Skin epidermis (tissue), 12 donors: Measurements from ENCODE around the gene ELOVL5.
A peak's percentile ranks its signal among the peaks of the same experiment; 100 is the strongest.
"Not testable (repeated sequence)": the region's sequence is repeated elsewhere in the genome, so short reads cannot be mapped to it uniquely, and the experiment has no call there.

Experiments used
- H3K27ac ChIP-seq, 21 experiments: fragments of 200-600 bp; sonication (generic) in 11 of 21; one replicate each; pipeline ENCODE4 v1.5.0; 2020; ENCODE audit warnings: mild to moderate bottlenecking in 3 of 21, inconsistent platforms in 2 of 21, moderate library complexity in 2 of 21
- H3K4me3 ChIP-seq, 7 experiments: fragments of 200-600 bp; sonication (generic) in 2 of 7; one replicate each; pipeline ENCODE4 v1.5.0; 2020; ENCODE audit warnings: inconsistent platforms in 2 of 7, mild to moderate bottlenecking in 2 of 7, moderate library complexity in 1 of 7

The ELOVL5 gene, protein sequence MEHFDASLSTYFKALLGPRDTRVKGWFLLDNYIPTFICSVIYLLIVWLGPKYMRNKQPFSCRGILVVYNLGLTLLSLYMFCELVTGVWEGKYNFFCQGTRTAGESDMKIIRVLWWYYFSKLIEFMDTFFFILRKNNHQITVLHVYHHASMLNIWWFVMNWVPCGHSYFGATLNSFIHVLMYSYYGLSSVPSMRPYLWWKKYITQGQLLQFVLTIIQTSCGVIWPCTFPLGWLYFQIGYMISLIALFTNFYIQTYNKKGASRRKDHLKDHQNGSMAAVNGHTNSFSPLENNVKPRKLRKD

DNA sequence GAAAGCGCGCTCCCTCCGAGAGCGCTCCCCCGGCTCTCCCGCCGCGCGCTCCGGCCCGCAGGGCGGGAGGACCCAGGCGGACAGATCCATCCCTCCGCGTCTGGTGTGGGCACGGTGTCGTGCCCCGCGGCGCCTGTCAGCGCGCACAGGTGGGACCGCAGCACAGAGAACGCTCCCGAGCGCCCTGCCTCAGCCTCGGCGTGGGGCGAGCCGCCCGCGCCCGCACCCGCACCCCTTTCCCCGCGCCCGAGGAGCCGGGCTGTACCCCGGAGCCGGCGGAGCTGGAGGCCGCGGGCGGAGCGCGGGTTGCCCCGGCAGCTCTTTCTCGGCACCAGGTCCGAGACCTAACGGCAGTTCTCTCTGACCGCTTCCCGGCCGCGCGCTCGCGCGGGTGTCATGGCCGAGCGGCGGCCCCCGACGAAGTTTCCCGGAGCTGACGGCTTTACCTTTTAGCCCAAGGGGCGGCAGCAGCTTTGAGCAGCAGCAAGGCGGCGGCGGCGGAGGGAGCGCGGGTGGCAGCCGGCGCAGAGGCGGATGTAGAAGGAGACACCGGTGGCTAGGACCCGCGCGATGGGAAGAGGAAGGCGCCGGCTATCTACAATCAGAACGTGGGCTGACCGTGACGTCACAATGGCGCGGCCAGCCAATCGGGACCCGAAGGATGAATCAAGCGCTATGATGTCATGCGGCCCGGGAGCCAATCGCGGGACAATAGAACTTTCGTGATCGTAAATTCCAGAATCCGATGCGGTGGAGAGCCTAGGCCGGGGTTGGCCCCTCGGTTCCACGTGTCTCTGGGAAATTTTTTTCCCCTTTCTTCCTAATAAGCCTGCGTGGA lies at the start of gene ELOVL5:
Gene ELOVL5, minus strand, starts transcription at position 580 of the 838 bp plus-strand sequence. CDS start 53,251 bp downstream, outside the sequence.
- Histone ChIP-seq H3K4me3 (peak within 1 kb of the TSS; percentile 90 to 99 (median 98)), H3K27ac (peak within 1 kb of the TSS; percentile 75 to 99 (median 93))

DNA sequence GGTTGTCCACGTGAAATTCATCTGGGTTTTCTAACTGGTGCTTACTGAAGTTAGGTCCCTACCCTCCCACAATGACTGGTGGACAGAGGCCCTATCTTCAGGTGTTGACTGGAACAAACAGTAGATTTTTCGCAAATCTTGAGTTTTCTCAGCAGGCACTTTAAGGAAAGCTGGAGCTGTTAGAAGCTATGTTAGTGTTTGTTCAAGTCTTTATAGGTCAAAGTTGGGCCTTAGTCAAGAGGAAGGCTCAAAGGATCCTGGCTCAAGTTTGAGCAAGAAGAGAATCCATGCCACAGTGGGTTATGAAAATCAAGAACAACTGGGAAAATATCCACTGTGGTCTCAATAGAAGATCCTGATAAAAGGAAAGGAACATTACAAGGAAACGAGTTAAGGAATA lies 48.5 kb upstream of the ELOVL5 start:
- Histone ChIP-seq H3K4me3 (no peak overlapping the region), H3K27ac (no peak overlapping the region)

DNA sequence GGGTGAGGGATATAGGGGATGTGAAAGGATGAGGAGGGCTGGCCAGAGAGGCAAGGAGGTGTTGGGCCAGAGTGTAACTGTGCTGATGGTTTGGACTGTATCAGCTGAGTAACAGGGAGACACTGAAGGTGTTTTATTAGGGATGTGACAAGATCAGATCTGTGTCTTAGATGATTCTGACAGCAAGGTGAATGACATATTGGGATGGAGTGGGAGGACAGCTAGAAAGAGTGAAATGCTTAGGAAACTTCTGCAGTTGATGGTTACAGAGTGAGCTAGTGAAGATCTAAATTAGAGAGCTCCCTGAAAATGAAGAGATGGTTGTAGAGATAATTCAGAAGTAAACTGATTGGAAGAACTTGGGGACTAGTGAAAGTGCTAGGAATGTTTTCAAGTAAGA lies 47.2 kb upstream of the ELOVL5 start:
- Histone ChIP-seq H3K27ac (no peak overlapping the region), H3K4me3 (no peak overlapping the region)

DNA sequence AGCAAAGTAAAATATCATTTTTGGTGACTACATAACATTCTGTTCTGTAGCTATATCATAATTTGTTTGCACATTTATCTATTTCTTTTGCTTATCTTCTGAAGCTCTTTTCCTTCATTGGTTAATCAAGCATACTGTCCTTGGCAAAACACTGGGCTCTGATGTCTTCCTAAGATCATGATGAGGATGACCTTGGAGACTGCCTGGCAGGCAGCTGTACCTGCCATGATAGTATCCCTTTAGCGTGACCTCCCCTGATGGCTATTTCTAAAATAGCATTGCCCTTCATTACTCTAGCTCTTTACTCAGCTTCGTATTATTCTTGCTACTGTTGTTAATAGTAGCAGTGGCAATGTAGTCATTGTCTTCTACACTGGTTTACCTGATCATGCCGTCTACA lies 46.0 kb upstream of the ELOVL5 start:
- no peak overlapping the region for H3K27ac ChIP-seq
- H3K4me3 ChIP-seq = no peak overlapping the region

DNA sequence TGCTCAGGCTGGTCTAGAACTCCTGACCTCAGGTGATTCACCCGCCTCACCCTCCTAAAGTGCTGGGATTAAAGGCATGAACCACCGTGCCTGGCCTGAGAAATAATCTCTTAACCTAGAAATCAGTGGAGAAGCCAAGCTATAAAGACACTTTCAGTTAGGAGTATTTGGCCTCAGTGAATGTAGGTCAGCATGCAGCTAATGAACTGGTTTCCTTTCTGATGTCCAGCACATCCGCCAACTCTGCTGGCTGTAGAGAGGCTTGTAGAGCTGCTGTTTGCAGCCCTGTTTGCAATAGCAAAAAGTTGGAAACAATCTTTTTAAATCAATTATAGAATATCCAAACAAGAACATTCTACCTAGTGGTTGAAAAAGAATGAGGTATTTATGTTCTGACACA lies 42.4 kb upstream of the ELOVL5 start:
- H3K4me3 ChIP-seq = no peak overlapping the region
- no peak overlapping the region for H3K27ac ChIP-seq

DNA sequence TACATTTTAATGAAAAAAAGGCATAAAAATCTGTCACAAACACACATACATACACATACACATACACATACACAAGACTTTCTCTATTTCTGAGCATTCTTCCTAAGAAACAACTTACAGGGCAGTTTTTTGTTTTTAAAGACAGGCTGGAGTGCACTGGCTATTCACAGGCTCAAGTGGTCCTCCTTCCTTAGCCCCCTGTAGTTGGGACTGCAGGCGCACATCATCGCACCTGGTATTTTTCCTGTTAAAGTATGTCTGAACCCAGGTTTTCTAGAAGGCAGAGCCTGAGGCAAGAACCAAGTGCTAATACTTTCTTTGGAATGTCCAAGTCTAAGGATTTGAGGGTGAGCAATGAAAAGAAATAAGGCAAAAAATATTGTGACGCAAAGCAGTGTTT lies 41.3 kb upstream of the ELOVL5 start:
- H3K4me3 ChIP-seq = no peak overlapping the region
- no peak overlapping the region for H3K27ac ChIP-seq

GRCh38 chr6:53388615-53389014 lies 39.9 kb upstream of the ELOVL5 start:
- H3K27ac ChIP-seq, H3K4me3 ChIP-seq: not testable (repeated sequence)

- H3K4me3 ChIP-seq = no peak overlapping the region
- no peak overlapping the region for H3K27ac ChIP-seq
These were observed 33.7 kb upstream of the ELOVL5 start for GRCh38 chr6:53382421-53382820.

DNA sequence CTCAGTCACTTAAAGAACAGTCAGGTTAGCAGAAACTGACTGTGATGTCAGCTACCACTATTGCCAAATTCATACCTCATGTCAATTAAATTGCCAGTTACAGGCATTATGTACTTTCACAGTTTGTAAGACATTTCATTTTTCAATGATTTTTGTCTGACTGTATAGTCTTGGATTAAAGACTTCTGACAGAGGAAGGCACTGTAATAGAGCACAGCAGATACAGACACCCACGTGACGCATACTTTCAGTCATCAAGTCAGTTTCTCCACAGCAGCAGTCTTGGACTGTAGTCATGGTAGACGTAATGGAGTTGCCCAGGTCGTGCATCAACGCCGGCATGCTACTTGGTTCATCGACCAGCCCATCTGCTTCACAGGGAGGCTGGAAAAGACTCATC lies 29.5 kb upstream of the ELOVL5 start:
- no peak overlapping the region for H3K4me3 ChIP-seq
- H3K27ac ChIP-seq = no peak overlapping the region

GRCh38 chr6:53377793-53378192 lies 29.0 kb upstream of the ELOVL5 start:
- H3K27ac ChIP-seq = no peak overlapping the region

DNA sequence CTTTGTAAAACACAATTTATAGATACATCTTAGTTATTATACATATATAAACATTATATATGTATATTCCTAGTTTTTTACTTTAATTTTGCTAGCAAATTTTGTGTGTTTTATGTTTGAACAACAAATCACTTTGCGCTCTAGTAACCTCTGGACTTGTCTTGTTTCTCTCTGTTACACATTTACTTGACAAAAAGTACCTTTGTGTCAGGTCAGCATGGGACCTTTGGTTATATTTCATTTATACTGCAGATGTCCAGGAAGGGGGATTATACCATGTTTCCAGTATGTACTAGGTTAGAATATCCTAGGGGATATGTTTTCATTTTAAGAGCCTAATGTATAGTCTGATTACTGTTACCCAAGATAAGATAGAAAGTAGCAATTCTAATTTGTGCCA lies 28.5 kb upstream of the ELOVL5 start:
- no peak overlapping the region for H3K4me3 ChIP-seq
- no peak overlapping the region for H3K27ac ChIP-seq

More at GRCh38 chr6:53377793-53378192, 29.0 kb upstream of the ELOVL5 start:
- H3K4me3 ChIP-seq = no peak overlapping the region

DNA sequence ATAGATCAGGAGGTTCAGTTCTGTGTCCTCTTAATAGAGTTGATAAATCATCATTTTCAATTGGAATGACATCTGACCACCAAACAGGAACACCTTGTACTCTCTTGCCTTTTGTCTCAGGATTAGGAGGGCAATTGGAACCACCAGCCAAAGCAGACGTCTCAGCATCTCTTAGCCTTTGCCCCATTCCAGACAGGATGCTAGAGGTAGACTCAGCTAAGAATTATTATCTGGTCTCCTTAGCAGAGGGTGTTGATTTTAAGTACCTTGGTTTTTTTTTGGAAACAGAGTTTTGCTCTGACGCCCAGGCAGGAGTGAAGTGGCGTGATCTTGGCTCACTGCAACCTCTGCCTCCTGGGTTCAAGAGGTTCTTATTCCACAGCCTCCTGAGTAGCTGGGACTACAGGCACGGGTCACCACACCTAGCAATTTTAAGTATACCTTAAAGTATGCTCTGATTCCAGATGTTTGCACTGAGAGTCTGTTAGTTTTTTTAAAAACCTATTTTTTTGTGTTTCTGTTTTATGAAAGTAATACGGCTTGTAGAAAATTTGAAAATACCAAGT lies 28.0 kb upstream of the ELOVL5 start:
- H3K4me3 ChIP-seq = no peak overlapping the region
- no peak overlapping the region for H3K27ac ChIP-seq

- H3K27ac ChIP-seq = no peak overlapping the region
These were observed 27.1 kb upstream of the ELOVL5 start for GRCh38 chr6:53375847-53376246.

GRCh38 chr6:53373638-53374037 lies 24.9 kb upstream of the ELOVL5 start:
- H3K4me3 ChIP-seq = no peak overlapping the region
- H3K27ac ChIP-seq = no peak overlapping the region

More at GRCh38 chr6:53375847-53376246, 27.1 kb upstream of the ELOVL5 start:
- no peak overlapping the region for H3K4me3 ChIP-seq

DNA sequence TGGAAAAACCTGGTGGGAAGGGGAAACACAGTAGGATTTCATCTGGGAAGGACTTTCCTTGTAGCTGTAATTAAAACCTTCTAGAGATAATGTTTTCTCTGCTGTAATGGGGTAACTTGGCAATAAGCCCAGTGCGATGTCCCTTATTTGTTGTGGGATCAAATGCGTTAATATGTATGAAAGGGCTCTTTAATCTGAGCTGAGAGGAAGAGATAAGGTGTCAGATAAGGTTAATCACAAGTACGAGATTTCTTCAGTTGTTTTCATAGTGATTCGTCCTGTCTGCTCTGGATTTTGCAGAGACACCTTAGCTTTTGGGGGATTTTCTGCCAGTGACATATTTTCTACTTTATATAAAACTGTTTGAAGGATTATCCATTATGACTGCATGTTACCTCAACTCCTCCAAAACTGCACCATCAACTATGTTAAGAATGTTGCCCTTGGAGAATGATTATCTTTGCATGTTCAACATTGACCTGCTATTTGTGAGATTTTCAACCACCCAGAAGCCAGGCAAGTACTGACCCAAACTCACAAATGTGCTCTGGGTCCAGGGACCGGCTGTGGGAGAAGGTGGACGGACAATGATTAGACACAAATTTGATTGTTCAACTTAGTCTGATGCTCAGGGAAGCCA lies 21.2 kb upstream of the ELOVL5 start:
- no peak overlapping the region for H3K27ac ChIP-seq
- H3K4me3 ChIP-seq = no peak overlapping the region

- no peak overlapping the region for H3K4me3 ChIP-seq
- no peak overlapping the region for H3K27ac ChIP-seq
These were observed 20.3 kb upstream of the ELOVL5 start for GRCh38 chr6:53369051-53369450.

- Histone ChIP-seq H3K4me3 (no peak overlapping the region), H3K27ac (no peak overlapping the region)
These were observed 17.4 kb upstream of the ELOVL5 start for GRCh38 chr6:53366128-53366641.

DNA sequence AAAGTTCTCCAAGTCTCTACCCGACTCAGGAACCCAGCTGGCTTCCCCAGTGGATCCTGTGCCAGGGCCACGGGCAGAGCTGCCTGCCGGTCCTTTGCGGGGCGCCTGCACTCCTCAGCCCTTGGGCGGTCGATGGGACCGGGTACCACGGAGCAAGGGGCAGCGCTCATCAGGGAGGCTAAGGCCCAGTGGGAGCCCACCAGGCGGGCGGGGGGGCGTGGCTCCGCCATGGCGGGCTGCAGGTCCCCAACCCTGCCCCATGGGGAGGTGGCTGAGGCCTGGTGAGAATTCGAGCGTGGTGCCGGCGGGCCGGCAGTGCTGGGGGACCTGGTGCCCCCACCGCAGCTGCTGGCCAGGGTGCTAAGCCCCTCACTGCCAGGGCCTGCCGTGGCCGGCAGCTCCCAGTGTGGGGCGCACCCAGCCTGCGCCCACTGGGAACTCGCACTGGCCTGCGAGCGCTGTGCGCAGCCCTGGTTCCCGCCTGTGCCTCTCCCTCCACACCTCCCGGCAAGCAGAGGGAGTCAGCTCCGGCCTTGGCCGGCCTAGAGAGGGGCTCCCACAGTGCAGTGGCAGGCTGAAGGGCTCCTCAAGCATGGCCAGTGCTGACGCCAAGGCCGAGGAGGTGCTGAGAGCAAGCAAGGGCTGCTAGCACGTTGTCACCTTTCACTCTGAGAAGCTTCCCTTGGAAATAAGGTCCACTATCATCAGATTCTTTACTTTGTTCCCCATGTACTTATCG lies 14.8 kb upstream of the ELOVL5 start:
- Histone ChIP-seq H3K27ac (no peak overlapping the region), H3K4me3 (no peak overlapping the region)

GRCh38 chr6:53361549-53362031 lies 12.8 kb upstream of the ELOVL5 start:
- Histone ChIP-seq H3K4me3 (no peak overlapping the region), H3K27ac (peak overlapping the region in 3 of 21 experiments; percentile 11 to 64 (median 29))
